Esophagus (tissue), 2 donors: ENCODE measurements around the gene HMGXB4. TPM values are rescaled to one million over a fixed set of nuclear protein-coding genes. Genes with fewer than 3 reads are reported as not detected.
"Not testable (repeated sequence)": the region's sequence is repeated elsewhere in the genome, so short reads cannot be mapped to it uniquely, and the experiment has no call there.

Experiments used
- H3K27ac ChIP-seq, 2 donors: one replicate each; pipeline ENCODE4 v1.5.1; 2013; ENCODE audit warnings: low read depth in 2 of 2, mild to moderate bottlenecking in 2 of 2, inconsistent platforms in 1 of 2, low read length in 1 of 2, moderate library complexity in 1 of 2
- H3K27me3 ChIP-seq, 2 donors: one replicate each; pipeline ENCODE4 v1.6.1; 2013; ENCODE audit warnings: low read length in 2 of 2, control low read depth in 1 of 2, mild to moderate bottlenecking in 1 of 2; ENCODE audit not compliant: insufficient read depth in 2 of 2, control insufficient read depth in 1 of 2
- H3K36me3 ChIP-seq, 2 donors: one replicate each; pipeline ENCODE4 v1.6.1; 2013; ENCODE audit warnings: low read length in 1 of 2; ENCODE audit not compliant: control insufficient read depth in 2 of 2, insufficient read depth in 2 of 2
- H3K4me1 ChIP-seq, 2 donors: one replicate each; pipeline ENCODE4 v1.6.1; 2013; ENCODE audit warnings: low read length in 1 of 2; ENCODE audit not compliant: control insufficient read depth in 2 of 2, insufficient read depth in 2 of 2
- H3K4me3 ChIP-seq, 2 donors: one replicate each; pipeline ENCODE4 v1.5.1; 2013; ENCODE audit warnings: low read length in 2 of 2, mild to moderate bottlenecking in 2 of 2, low read depth in 1 of 2, moderate library complexity in 1 of 2
- H3K9me3 ChIP-seq, 2 donors: one replicate each; pipeline ENCODE4 v1.6.1; 2013; ENCODE audit warnings: mild to moderate bottlenecking in 2 of 2, low read depth in 1 of 2, low read length in 1 of 2, moderate library complexity in 1 of 2; ENCODE audit not compliant: control insufficient read depth in 2 of 2, insufficient read depth in 1 of 2
- WGBS, 2 donors: extraction: QIAGEN DNeasy Blood & Tissue Kit; methylation state at CpG; one replicate each; pipeline ENCODE4 v1.1.7; 2013; 5-methylcytosine and 5-hydroxymethylcytosine counted together
- polyA plus RNA-seq, 2 donors: library from polyadenylated mRNA; stranded (reverse); fragments of 200-250 nt; gene quantifications; one replicate each; pipeline ENCODE4 v1.2.3, GENCODE V29; 2013
- donor health status: healthy with polysubstance abuse.
- donor health status: Bipolar disorder and iron deficiency.

HMGXB4 gene
- polyA plus RNA-seq, 2 donors = 6.8 to 7.1 TPM

- 61 to 68% methylated on average over 3 of the region's 3 CpGs for WGBS, 2 donors
- no peaks in the 10 kb centered on the region for H3K27me3 ChIP-seq
These were observed 38.3 kb upstream of the HMGXB4 start for GRCh38 chr22:35219012-35219411.

GRCh38 chr22:35220221-35220620 is 37.1 kb upstream of the HMGXB4 start:
- H3K36me3 ChIP-seq = no peaks in the 10 kb centered on the region
- 66 to 72% methylated on average over 2 of the region's 2 CpGs for WGBS, 2 donors

More at GRCh38 chr22:35219012-35219411, 38.3 kb upstream of the HMGXB4 start:
- Histone ChIP-seq H3K27ac (no peak overlapping the region), H3K4me1 (no peaks in the 10 kb centered on the region), H3K4me3 (no peak overlapping the region), H3K9me3 (peaks cover 2 to 3% of the 10 kb centered on the region in 2 donors), H3K36me3 (no peaks in the 10 kb centered on the region)

GRCh38 chr22:35225010-35225409 is 32.3 kb upstream of the HMGXB4 start:
- 74 to 83% methylated on average over 4 of the region's 4 CpGs for WGBS, 2 donors
- no peaks in the 10 kb centered on the region for H3K36me3 ChIP-seq
- no peaks in the 10 kb centered on the region for H3K27me3 ChIP-seq
- no peaks in the 10 kb centered on the region for H3K9me3 ChIP-seq
- H3K4me3 ChIP-seq = no peak overlapping the region
- no peaks in the 10 kb centered on the region for H3K4me1 ChIP-seq
- H3K27ac ChIP-seq = no peak overlapping the region

More at GRCh38 chr22:35220221-35220620, 37.1 kb upstream of the HMGXB4 start:
- no peaks in the 10 kb centered on the region for H3K27me3 ChIP-seq
- H3K27ac ChIP-seq = no peak overlapping the region
- H3K4me3 ChIP-seq = no peak overlapping the region
- H3K4me1 ChIP-seq = no peaks in the 10 kb centered on the region
- H3K9me3 ChIP-seq = peaks cover 2 to 3% of the 10 kb centered on the region in 2 donors

- 62 to 73% methylated on average over 5 of the region's 5 CpGs for WGBS, 2 donors
- Histone ChIP-seq H3K27ac (no peak overlapping the region), H3K4me1 (no peaks in the 10 kb centered on the region), H3K9me3 (no peaks in the 10 kb centered on the region), H3K4me3 (no peak overlapping the region), H3K36me3 (no peaks in the 10 kb centered on the region), H3K27me3 (no peaks in the 10 kb centered on the region)
These were observed 30.2 kb upstream of the HMGXB4 start for GRCh38 chr22:35226958-35227647.

- H3K27ac ChIP-seq = no peak overlapping the region
- H3K4me3 ChIP-seq = no peak overlapping the region
- 75 to 84% methylated on average over 7 of the region's 7 CpGs for WGBS, 2 donors
- H3K27me3 ChIP-seq = no peaks in the 10 kb centered on the region
- no peaks in the 10 kb centered on the region for H3K9me3 ChIP-seq
- no peaks in the 10 kb centered on the region for H3K4me1 ChIP-seq
- no peaks in the 10 kb centered on the region for H3K36me3 ChIP-seq
These were observed 27.4 kb upstream of the HMGXB4 start for GRCh38 chr22:35229865-35230264.

- H3K4me3 ChIP-seq = no peak overlapping the region
- no peaks in the 10 kb centered on the region for H3K27me3 ChIP-seq
- no peaks in the 10 kb centered on the region for H3K4me1 ChIP-seq
These were observed 26.9 kb upstream of the HMGXB4 start for GRCh38 chr22:35230417-35230816.

GRCh38 chr22:35230839-35231584 is 26.3 kb upstream of the HMGXB4 start:
- Histone ChIP-seq H3K4me3 (no peak overlapping the region), H3K27me3 (no peaks in the 10 kb centered on the region), H3K36me3 (no peaks in the 10 kb centered on the region), H3K27ac (no peak overlapping the region), H3K9me3 (no peaks in the 10 kb centered on the region), H3K4me1 (no peaks in the 10 kb centered on the region)
- 45 to 48% methylated on average over 16 of the region's 16 CpGs for WGBS, 2 donors

More at GRCh38 chr22:35230417-35230816, 26.9 kb upstream of the HMGXB4 start:
- Histone ChIP-seq H3K36me3 (no peaks in the 10 kb centered on the region), H3K27ac (no peak overlapping the region), H3K9me3 (no peaks in the 10 kb centered on the region)

- no peaks in the 10 kb centered on the region for H3K36me3 ChIP-seq
- H3K4me1 ChIP-seq = no peaks in the 10 kb centered on the region
- no peaks in the 10 kb centered on the region for H3K27me3 ChIP-seq
- 10 to 15% methylated on average over 7 of the region's 7 CpGs for WGBS, 2 donors
- H3K27ac ChIP-seq = no peak overlapping the region
- no peaks in the 10 kb centered on the region for H3K9me3 ChIP-seq
- no peak overlapping the region for H3K4me3 ChIP-seq
These were observed 25.7 kb upstream of the HMGXB4 start for GRCh38 chr22:35231585-35232084.

- WGBS, 2 donors = 93 to 100% methylated on average over 1 of the region's 1 CpG
- H3K27me3 ChIP-seq, H3K9me3 ChIP-seq, H3K4me3 ChIP-seq, H3K27ac ChIP-seq, H3K36me3 ChIP-seq, H3K4me1 ChIP-seq: not testable (repeated sequence)
These were observed 18.5 kb upstream of the HMGXB4 start for GRCh38 chr22:35238749-35239148.
